Measurements from ENCODE around the gene LDB1.

LDB1 gene

DNA sequence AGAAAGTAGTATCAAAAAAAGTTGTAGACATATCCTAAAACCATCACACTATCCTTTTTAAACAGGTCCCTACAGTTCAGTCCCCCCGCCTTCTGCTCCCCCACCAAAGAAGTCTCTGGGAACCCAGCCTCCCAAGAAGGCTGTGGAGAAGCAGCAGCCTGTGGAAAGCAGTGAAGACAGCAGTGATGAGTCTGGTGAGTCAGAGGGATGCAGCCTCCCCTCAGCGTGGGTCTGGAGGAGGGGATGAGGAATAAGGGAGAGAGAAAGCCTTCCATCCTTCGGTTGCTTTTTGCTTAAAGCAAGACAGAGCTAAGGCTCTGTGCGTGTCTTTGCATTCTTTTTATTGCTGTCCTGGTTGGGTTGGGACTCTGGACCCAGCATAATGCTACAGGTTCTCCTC lies 39.7 kb upstream of the LDB1 start:
- Histone ChIP-seq H3K4me2 (ENCODE audit: low read length) (no peak overlapping the region), H3K36me3 (ENCODE audit: insufficient read depth, low read length) (peaks cover 86% of the 10 kb centered on the region), H3K9ac (ENCODE audit: low read length) (no peak overlapping the region), H3K4me1 (ENCODE audit: insufficient read depth, low read length, severe bottlenecking) (no peaks in the 10 kb centered on the region), H3K4me3 (ENCODE audit: low read depth, low read length, poor library complexity, severe bottlenecking) (no peak overlapping the region), H3K9me2 (ENCODE audit: low read depth, low read length) (no peaks in the 10 kb centered on the region), H3K27ac (ENCODE audit: low read depth, low read length, poor library complexity, severe bottlenecking) (no peak overlapping the region), H3K27me3 (ENCODE audit: insufficient read depth, low read length) (no peaks in the 10 kb centered on the region), H2AFZ (ENCODE audit: low read length) (no peak overlapping the region), H3K9me3 (ENCODE audit: low read length) (no peaks in the 10 kb centered on the region), H4K20me1 (ENCODE audit: insufficient read depth, low read length) (no peaks in the 10 kb centered on the region), H3K79me2 (ENCODE audit: insufficient read depth, low read length) (peaks cover 11% of the 10 kb centered on the region; the same call in 1 of the 2 replicates), H3F3A (ENCODE audit: insufficient read depth, low read length) (no peaks in the 10 kb centered on the region)
- TF ChIP-seq EZH2 (IDR thresholded peaks at IDR 0.05; ENCODE audit: borderline replicate concordance, low read length), result no peak
- TF ChIP-seq, protein P1, sequence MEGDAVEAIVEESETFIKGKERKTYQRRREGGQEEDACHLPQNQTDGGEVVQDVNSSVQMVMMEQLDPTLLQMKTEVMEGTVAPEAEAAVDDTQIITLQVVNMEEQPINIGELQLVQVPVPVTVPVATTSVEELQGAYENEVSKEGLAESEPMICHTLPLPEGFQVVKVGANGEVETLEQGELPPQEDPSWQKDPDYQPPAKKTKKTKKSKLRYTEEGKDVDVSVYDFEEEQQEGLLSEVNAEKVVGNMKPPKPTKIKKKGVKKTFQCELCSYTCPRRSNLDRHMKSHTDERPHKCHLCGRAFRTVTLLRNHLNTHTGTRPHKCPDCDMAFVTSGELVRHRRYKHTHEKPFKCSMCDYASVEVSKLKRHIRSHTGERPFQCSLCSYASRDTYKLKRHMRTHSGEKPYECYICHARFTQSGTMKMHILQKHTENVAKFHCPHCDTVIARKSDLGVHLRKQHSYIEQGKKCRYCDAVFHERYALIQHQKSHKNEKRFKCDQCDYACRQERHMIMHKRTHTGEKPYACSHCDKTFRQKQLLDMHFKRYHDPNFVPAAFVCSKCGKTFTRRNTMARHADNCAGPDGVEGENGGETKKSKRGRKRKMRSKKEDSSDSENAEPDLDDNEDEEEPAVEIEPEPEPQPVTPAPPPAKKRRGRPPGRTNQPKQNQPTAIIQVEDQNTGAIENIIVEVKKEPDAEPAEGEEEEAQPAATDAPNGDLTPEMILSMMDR (IDR thresholded peaks at IDR 0.05; ENCODE audit: low read length), result no peak

DNA sequence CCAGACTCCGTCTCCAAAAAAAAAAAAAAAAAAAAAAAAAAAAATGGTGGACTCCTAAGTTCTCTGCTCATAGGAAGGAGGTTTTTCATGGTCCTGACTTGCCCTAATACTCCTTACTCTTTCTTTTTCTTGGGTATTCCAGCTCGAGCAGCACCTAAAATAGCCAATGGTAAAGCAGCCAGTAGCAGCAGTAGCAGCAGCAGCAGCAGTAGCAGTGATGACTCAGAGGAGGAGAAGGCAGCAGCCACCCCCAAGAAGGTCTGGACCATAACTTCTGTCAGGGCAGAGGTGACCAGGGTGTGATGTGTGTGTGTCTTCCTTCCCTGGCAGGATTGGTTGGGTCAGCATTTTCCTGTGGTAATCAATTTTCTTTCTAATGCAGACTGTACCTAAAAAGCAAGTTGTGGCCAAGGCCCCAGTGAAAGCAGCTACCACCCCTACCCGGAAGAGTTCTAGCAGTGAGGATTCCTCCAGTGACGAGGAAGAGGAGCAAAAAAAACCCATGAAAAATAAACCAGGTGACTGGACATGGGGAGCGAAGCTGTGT lies 39.0 kb upstream of the LDB1 start:
- Histone ChIP-seq H3K79me2 (ENCODE audit: insufficient read depth, low read length) (peaks cover 18% of the 10 kb centered on the region), H3K36me3 (ENCODE audit: insufficient read depth, low read length) (peaks cover 92% of the 10 kb centered on the region)

DNA sequence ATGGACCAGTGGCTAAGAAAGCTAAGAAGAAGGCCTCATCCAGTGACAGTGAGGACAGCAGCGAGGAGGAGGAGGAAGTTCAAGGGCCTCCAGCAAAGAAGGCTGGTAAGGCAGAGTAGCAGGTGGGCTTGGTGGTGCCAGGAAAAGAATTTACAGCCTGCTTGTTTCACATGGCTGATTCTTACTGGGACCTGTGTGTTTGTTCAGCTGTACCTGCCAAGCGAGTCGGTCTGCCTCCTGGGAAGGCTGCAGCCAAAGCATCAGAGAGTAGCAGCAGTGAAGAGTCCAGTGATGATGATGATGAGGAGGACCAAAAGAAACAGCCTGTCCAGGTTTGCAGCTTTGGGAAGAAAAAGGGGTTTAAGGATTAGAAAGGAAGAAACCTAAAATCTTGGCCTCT lies 37.1 kb upstream of the LDB1 start:
- Histone ChIP-seq H3K9ac (ENCODE audit: low read length) (no peak overlapping the region), H4K20me1 (ENCODE audit: insufficient read depth, low read length) (no peaks in the 10 kb centered on the region), H3K4me1 (ENCODE audit: insufficient read depth, low read length, severe bottlenecking) (peaks cover 5% of the 10 kb centered on the region), H3K4me3 (ENCODE audit: low read depth, low read length, poor library complexity, severe bottlenecking) (no peak overlapping the region), H3K27me3 (ENCODE audit: insufficient read depth, low read length) (no peaks in the 10 kb centered on the region), H2AFZ (ENCODE audit: low read length) (no peak overlapping the region), H3K79me2 (ENCODE audit: insufficient read depth, low read length) (peaks cover 36% of the 10 kb centered on the region), H3K36me3 (ENCODE audit: insufficient read depth, low read length) (peaks cover 74% of the 10 kb centered on the region), H3F3A (ENCODE audit: insufficient read depth, low read length) (no peaks in the 10 kb centered on the region), H3K4me2 (ENCODE audit: low read length) (no peak overlapping the region), H3K27ac (ENCODE audit: low read depth, low read length, poor library complexity, severe bottlenecking) (no peak overlapping the region), H3K9me3 (ENCODE audit: low read length) (no peaks in the 10 kb centered on the region), H3K9me2 (ENCODE audit: low read depth, low read length) (no peaks in the 10 kb centered on the region)
- TF ChIP-seq EZH2 (IDR thresholded peaks at IDR 0.05; ENCODE audit: borderline replicate concordance, low read length), result no peak
- TF ChIP-seq, protein P1 (IDR thresholded peaks at IDR 0.05; ENCODE audit: low read length), result no peak

More for the DNA sequence above, 39.0 kb upstream of the LDB1 start:
- Histone ChIP-seq H3K4me2 (ENCODE audit: low read length) (no peak overlapping the region), H3K9me2 (ENCODE audit: low read depth, low read length) (no peaks in the 10 kb centered on the region), H4K20me1 (ENCODE audit: insufficient read depth, low read length) (no peaks in the 10 kb centered on the region), H3K4me3 (ENCODE audit: low read depth, low read length, poor library complexity, severe bottlenecking) (no peak overlapping the region), H3K4me1 (ENCODE audit: insufficient read depth, low read length, severe bottlenecking) (no peaks in the 10 kb centered on the region), H3K27ac (ENCODE audit: low read depth, low read length, poor library complexity, severe bottlenecking) (no peak overlapping the region), H3K27me3 (ENCODE audit: insufficient read depth, low read length) (no peaks in the 10 kb centered on the region), H3K9ac (ENCODE audit: low read length) (no peak overlapping the region), H2AFZ (ENCODE audit: low read length) (no peak overlapping the region), H3F3A (ENCODE audit: insufficient read depth, low read length) (no peaks in the 10 kb centered on the region), H3K9me3 (ENCODE audit: low read length) (no peaks in the 10 kb centered on the region)
- TF ChIP-seq EZH2 (IDR thresholded peaks at IDR 0.05; ENCODE audit: borderline replicate concordance, low read length), result no peak
- TF ChIP-seq, protein P1 (IDR thresholded peaks at IDR 0.05; ENCODE audit: low read length), result no peak

Measured in OCI-LY1 (cell line).